Left ventricle myocardium superior (tissue), 1 donor: ENCODE results near the gene SLC22A23. TPM values are rescaled to one million over a fixed set of nuclear protein-coding genes. Genes with fewer than 3 reads are reported as not detected.
A peak's percentile ranks its signal among the peaks of the same experiment; 100 is the strongest.
"Not testable (repeated sequence)": the region's sequence is repeated elsewhere in the genome, so short reads cannot be mapped to it uniquely, and the experiment has no call there.

Experiments used
- ATAC-seq: fragments of 200-7000 bp; cut with Tn5 transposase; one replicate; pipeline ENCODE4 v1.9.1; 2020; ENCODE audit warnings: mild to moderate bottlenecking, moderate library complexity
- DNase-seq: peaks from one replicate; pipeline ENCODE4 v3.0.0-alpha.2; 2020
- intact Hi-C: fragments of 100-400 bp; cut with micrococcal nuclease; formaldehyde crosslinking; loops from one replicate; pipeline ENCODE4 v1.11.0; 2022
- total RNA-seq: library from RNA; stranded (reverse); fragmentation: NEBNext Ultra II Directional; extraction: Animal tissue kit (Norgen Biotek cat#: 25700); gene quantifications from one replicate; pipeline ENCODE4 v1.2.1, GENCODE V29; 2021
- donor health status: DM: no; HTN: yes; CAD: no; lungs with severe emphysema.

Gene SLC22A23
- total RNA-seq, 1 donor from 2014 or later: 7.1 TPM

- DNase-seq: no peak
Observed at GRCh38 chr6:3252861-3253596, 203.8 kb downstream of the SLC22A23 start.

DNA sequence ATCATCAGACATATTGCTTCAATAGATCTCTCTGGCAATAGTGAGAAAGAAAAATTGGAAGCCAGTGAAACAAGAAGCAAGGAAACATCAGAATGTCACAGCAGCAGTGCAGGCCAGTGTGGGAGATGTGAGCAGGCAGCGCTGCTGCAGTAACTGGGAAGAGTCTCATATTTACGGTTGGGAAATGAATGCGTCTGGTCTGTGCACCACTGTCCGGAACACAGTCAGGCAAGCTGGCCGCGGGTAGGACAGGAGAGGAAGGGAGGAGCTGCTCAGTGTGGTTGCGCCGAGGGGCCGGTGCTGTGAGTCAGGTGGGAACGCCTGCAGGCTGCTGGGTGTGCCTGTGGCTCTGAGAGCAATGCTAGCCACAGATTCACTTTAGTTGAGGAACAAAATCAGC, 204.5 kb downstream of the SLC22A23 start:
- peak; percentile 8 for ATAC-seq
- intact Hi-C loops: loop anchor here (5.0 kb wide), 1 partner anchor 125 kb away; no protein-coding TSS in a partner anchor
- DNase-seq: no peak

More at GRCh38 chr6:3252861-3253596, 203.8 kb downstream of the SLC22A23 start:
- intact Hi-C loops: loop anchor here (5.0 kb wide), 1 partner anchor 126 kb away; no protein-coding TSS in a partner anchor
- no peak for ATAC-seq

DNA sequence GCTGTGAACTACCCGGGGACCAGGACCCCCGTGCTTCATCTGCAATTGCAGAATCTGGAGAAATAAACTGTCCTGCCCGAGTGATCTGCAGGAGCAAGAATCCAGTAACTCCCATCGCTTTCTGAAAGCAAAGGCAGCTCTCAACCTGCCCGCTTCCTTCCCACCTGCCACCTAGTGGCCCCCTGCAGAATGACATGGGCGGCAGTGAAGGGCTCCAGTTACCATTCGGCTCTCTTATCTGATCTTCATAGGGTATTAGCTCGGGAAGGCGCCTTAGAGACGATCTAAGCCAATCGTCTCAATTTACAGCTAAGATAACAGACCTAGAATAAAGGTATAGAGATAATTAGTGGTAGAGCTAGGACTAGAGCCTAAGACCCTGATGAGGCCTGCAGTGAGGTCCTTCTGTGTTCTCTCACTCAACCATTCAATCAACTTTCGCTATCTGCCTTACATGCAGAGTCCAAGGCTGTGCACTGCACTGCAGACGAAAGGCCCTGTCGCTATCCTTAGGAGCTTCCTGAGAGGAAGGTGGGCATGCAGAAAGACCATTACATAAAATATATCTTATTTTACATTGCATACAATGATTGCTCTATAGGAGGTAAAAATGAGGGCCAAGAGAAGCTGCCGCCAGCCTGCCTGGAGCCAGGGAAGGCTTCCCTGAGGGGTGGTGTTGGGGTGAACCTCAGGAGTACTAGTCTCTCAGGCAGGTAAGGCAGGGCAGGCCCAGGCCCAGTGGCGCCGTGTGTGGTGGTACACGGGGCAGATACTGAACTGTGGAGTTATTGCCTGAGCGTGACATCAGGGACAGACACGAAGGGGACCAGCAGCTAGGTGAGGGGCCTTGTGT, 205.2 kb downstream of the SLC22A23 start:
- intact Hi-C loops: loop anchor here (5.0 kb wide), 1 partner anchor 124 kb away; no protein-coding TSS in a partner anchor
- DNase-seq: peak; percentile 85
- ATAC-seq: peak; percentile 84

- ATAC-seq (peak; percentile 18), DNase-seq (no peak)
- intact Hi-C loops: loop anchor here (5.0 kb wide), 1 partner anchor 123 kb away; no protein-coding TSS in a partner anchor
Observed at GRCh38 chr6:3250231-3250675, 206.6 kb downstream of the SLC22A23 start.

DNA sequence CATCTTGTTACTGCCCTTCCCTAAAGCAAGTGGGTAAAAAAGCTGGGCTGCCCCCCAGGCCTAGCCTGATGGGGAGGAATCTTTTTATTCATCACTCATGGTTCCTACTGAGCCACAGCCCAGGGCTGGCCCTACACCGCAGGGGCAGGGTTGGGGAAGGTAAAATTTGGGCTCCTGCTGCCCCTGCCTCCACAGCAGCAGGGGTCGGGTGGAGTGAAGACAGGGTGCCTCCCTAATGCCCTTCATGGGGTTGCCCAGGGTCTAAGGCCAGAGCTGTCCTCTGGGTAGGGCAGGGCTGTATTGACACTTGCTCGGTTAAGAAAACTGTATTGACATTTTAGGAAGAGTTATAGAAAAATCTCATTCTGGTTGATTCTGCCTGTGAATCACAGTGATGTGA, 207.0 kb downstream of the SLC22A23 start:
- intact Hi-C loops: loop anchor here (5.0 kb wide), 1 partner anchor 123 kb away; no protein-coding TSS in a partner anchor
- no peak for DNase-seq
- no peak for ATAC-seq

- ATAC-seq (peak; percentile 55), DNase-seq (peak; percentile 55)
- intact Hi-C loops: no loop called here
Observed at GRCh38 chr6:3247255-3248146, 209.3 kb downstream of the SLC22A23 start.

DNA sequence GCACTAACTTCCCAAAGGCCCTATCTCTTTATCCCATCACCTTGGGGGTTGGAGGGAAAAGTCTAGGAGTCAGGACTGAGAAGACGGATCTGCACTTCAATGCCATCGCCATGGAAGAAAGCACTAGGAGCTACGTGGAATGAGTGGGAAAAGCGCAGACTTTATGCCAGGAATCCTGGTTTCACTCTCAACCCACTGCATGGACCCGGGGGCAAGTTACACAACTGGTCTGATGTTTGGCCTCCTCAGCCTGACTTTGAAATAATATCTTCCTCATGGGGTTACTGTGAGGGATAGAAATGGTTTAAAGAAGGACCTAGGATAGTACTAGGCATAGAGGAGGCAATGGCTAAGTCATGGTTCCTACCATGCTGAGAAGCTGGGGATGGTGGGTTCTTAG, 211.6 kb downstream of the SLC22A23 start:
- DNase-seq (no peak), ATAC-seq (no peak)
- intact Hi-C loops: no loop called here

DNA sequence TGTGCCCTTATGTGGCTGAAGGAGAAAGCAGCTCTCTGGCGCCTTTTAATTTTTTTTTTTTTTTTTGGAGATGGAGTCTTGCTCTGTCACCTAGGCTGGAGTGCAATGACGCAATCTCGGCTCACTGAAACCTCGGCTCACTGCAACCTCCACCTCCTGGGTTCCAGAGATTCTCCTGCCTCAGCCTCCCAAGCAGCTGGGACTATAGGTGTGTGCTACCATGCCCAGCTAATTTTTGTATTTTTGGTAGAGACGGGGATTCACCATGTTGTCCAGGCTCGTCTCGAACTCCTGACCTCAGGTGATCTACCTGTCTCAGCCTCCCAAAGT, 212.1 kb downstream of the SLC22A23 start:
- intact Hi-C loops, ATAC-seq, DNase-seq: not testable (repeated sequence)

DNA sequence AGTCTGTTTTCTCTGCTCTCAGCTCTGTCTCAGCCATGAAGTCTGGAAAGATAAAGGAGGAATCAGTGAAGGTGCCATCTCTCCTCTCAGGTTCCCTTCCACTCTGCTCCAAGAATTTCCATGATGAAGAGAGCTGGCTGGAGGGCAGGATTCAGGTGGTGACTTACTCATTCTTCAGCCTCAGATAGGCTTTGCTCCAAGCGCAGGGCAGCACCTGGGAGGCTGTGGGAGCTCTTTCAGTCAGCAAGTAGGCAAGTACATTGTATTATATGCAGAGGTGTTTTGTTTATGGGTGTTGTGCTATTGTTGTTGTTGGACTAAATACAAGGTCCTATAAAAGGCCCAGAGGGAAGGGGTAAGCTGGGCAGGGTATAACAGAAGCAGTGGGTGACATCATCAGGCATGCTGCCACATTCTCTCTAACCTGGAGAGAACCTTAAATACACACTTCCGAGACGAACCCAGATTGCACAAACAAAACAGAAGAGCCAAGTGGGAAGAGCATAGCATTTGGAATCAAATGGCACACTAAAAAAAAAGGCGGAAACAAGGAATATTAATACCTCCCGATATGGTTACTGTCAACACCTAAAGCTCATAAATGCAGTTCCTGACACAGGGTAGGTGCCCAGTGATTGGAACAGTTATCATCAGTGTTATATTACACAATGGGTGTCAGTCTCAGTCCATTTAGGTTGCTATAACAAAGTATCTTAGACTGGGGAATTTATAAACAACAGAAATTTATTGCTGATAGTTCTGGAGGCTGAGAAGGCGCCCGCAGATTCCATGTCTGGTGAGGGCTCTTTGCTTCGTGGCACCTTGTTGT, 212.6 kb downstream of the SLC22A23 start:
- ATAC-seq (no peak), DNase-seq (no peak)
- intact Hi-C loops: no loop called here

GRCh38 chr6:3242768-3243167, 214.1 kb downstream of the SLC22A23 start:
- DNase-seq: no peak
- intact Hi-C loops: no loop called here
- ATAC-seq: no peak

GRCh38 chr6:3241745-3242144, 215.1 kb downstream of the SLC22A23 start:
- intact Hi-C loops, DNase-seq, ATAC-seq: not testable (repeated sequence)

GRCh38 chr6:3240595-3240994, 216.3 kb downstream of the SLC22A23 start:
- intact Hi-C loops: no loop called here
- DNase-seq (no peak), ATAC-seq (no peak)

- DNase-seq (no peak), ATAC-seq (no peak)
- intact Hi-C loops: no loop called here
Observed at GRCh38 chr6:3239110-3239830, 217.6 kb downstream of the SLC22A23 start.

GRCh38 chr6:3237761-3238662, 218.8 kb downstream of the SLC22A23 start:
- ATAC-seq (peak; percentile 18), DNase-seq (no peak)
- intact Hi-C loops: no loop called here

GRCh38 chr6:3236005-3236404, 220.8 kb downstream of the SLC22A23 start:
- intact Hi-C loops: no loop called here
- ATAC-seq: no peak
- no peak for DNase-seq

DNA sequence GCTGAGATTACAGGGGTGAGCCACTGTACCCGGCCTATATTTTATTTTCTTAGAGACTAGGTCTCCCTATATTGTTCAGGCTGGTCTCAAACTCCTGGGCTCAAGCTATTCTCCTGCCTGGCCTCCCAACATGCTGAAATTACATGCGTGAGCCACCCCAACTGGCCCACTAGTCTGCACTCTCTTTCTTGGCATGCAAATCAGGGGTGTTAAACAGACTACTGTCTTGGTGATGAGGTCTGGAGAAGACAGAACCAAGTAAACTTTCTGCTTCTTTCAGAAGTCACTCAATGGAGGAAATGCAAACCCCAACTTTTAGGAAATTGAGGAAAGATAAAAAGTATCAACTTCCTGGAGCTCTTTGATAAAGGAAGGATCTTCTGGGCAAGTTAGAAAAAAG, 221.4 kb downstream of the SLC22A23 start:
- ATAC-seq (no peak), DNase-seq (no peak)
- intact Hi-C loops: no loop called here

DNA sequence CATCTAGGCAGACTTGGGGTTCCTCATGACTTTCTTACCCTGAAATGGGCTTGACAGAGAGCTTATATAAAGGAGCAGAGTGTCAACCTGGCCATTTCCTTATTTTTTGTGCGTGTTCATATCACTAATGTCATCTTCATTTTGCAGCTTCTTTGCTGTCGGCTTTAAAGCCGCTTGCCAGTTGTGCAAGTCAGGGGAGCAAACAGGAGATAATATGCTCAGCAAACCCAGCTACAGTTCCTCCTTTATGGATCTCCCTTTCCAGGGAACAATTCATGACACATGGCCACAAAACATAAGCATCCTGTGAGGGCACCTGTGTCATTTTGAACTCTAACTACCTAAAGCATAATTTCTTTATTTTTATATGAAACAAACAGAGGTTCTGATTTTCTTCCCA, 222.9 kb downstream of the SLC22A23 start:
- DNase-seq (no peak), ATAC-seq (no peak)
- intact Hi-C loops: no loop called here
